MCF 10A (cell line): Measurements from ENCODE around the gene HOXC11. TPM values are rescaled to one million over a fixed set of nuclear protein-coding genes. Genes with fewer than 3 reads are reported as not detected.

ENCODE experiments used
- BruUV-seq: library from RNA; stranded (reverse); fragments of 400-500 nt; replicated peaks from 2 replicates; lab custom pipeline; 2021; lab: Mats Ljungman, UMichigan
- CTCF ChIA-PET: fragments of 300-600 bp; sonication (Branson Sonifier 250); formaldehyde crosslinking; extraction: SDS; loops from one replicate; lab custom pipeline; 2021; ENCODE audit warnings: antibody characterized with exemption, inconsistent platforms; lab: Yijun Ruan, JAX
- POLR2A ChIA-PET: fragments of 300-600, 350-650 bp; sonication (Branson Sonifier 250); formaldehyde crosslinking; extraction: SDS; loops from one replicate; lab custom pipeline; 2020; ENCODE audit warnings: antibody characterized with exemption, inconsistent platforms; lab: Yijun Ruan, JAX
- DNase-seq: peaks from one replicate; pipeline ENCODE4 v3.0.0-alpha.2; 2018; ENCODE audit not compliant: unreplicated experiment
- H3K27ac Mint-ChIP-seq: one replicate; pipeline ENCODE4 v1.8.0; 2022; ENCODE audit warnings: mild to moderate bottlenecking, low read depth, mixed read lengths; ENCODE audit not compliant: unreplicated experiment
- H3K27me3 Mint-ChIP-seq: one replicate; pipeline ENCODE4 v1.8.0; 2022; ENCODE audit warnings: mixed read lengths; ENCODE audit not compliant: insufficient read depth, unreplicated experiment
- H3K36me3 Mint-ChIP-seq: one replicate; pipeline ENCODE4 v1.8.0; 2022; ENCODE audit warnings: mild to moderate bottlenecking, moderate library complexity, mixed read lengths; ENCODE audit not compliant: insufficient read depth, unreplicated experiment
- H3K4me1 Mint-ChIP-seq: one replicate; pipeline ENCODE4 v1.8.0; 2022; ENCODE audit warnings: mixed read lengths; ENCODE audit not compliant: insufficient read depth, unreplicated experiment
- H3K4me3 Mint-ChIP-seq: one replicate; pipeline ENCODE4 v1.8.0; 2022; ENCODE audit warnings: mild to moderate bottlenecking, moderate library complexity, mixed read lengths; ENCODE audit not compliant: unreplicated experiment
- H3K9me3 Mint-ChIP-seq: one replicate; pipeline ENCODE4 v1.8.0; 2022; ENCODE audit warnings: mixed read lengths; ENCODE audit not compliant: unreplicated experiment
- CTCF ChIP-seq: fragments of 200-600 bp; IDR thresholded peaks from one replicate; pipeline ENCODE4 v1.8.0; 2022; ENCODE audit warnings: antibody characterized with exemption, mild to moderate bottlenecking; ENCODE audit not compliant: unreplicated experiment
- intact Hi-C: fragments of 100-400 bp; cut with micrococcal nuclease; formaldehyde crosslinking; loops from 2 replicates; pipeline ENCODE4 v1.14.1; 2022
- total RNA-seq: library from RNA; stranded (reverse); gene quantifications from 2 replicates; pipeline ENCODE4 v1.2.3, GENCODE V29; 2022

HOXC11 gene
- total RNA-seq, 1 experiment from 2014 or later = 1.2 TPM

- intact Hi-C loops = no loop called here
- Mint-ChIP-seq H3K4me3 (no peak overlapping the region), H3K36me3 (no peaks in the 10 kb centered on the region), H3K4me1 (peaks cover 19% of the 10 kb centered on the region), H3K9me3 (no peaks in the 10 kb centered on the region), H3K27me3 (no peaks in the 10 kb centered on the region), H3K27ac (no peak overlapping the region)
- no peak for TF ChIP-seq CTCF
- DNase-seq = no peak
- ChIA-PET CTCF (interaction anchor here (0.6 to 2.1 kb wide), 4 partner anchors 17 to 280 kb away, joined by 3 to 6 read pairs (median 4); no protein-coding TSS in a partner anchor), POLR2A (interaction anchor here (1.4 to 5.1 kb wide), 3 partner anchors 9 to 31 kb away, joined by 3 to 59 read pairs (median 6); partner anchors contain the start of gene HOXC13)
- BruUV-seq = no TSS peak
Observed at GRCh38 chr12:53971129-53971528, 1.8 kb upstream of the HOXC11 start.

GRCh38 chr12:53971686-53972085 is 1.2 kb upstream of the HOXC11 start:
- CTCF ChIA-PET = interaction anchor here (0.6 to 2.1 kb wide), 6 partner anchors 8 to 280 kb away, joined by 3 to 6 read pairs (median 4); no protein-coding TSS in a partner anchor
- H3K4me1 Mint-ChIP-seq = peaks cover 19% of the 10 kb centered on the region
- intact Hi-C loops = loop anchor here (2.0 kb wide), 1 partner anchor 33 kb away; the partner anchor contains the start of gene HOXC13
- no peaks in the 10 kb centered on the region for H3K27me3 Mint-ChIP-seq
- no peaks in the 10 kb centered on the region for H3K9me3 Mint-ChIP-seq
- H3K4me3 Mint-ChIP-seq = peak overlapping the region; percentile 88
- POLR2A ChIA-PET = interaction anchor here (0.9 to 5.1 kb wide), 6 partner anchors 10 to 32 kb away, joined by 3 to 59 read pairs (median 3); partner anchors contain the start of genes HOXC13 and HOXC9
- H3K36me3 Mint-ChIP-seq = no peaks in the 10 kb centered on the region
- DNase-seq = no peak
- TF ChIP-seq CTCF = no peak
- H3K27ac Mint-ChIP-seq = peak overlapping the region; percentile 83
- BruUV-seq = no TSS peak

- H3K27me3 Mint-ChIP-seq = no peaks in the 10 kb centered on the region
- peak overlapping the region; percentile 83 for H3K27ac Mint-ChIP-seq
- intact Hi-C loops = loop anchor here (2.0 kb wide), 1 partner anchor 33 kb away; the partner anchor contains the start of gene HOXC13
- POLR2A ChIA-PET = interaction anchor here (0.9 to 5.1 kb wide), 8 partner anchors 10 to 102 kb away, joined by 3 to 59 read pairs (median 3); partner anchors contain the start of genes HOXC13 and HOXC9
- no peaks in the 10 kb centered on the region for H3K9me3 Mint-ChIP-seq
- CTCF ChIA-PET = interaction anchor here (0.6 to 2.1 kb wide), 7 partner anchors 9 to 500 kb away, joined by 3 to 6 read pairs (median 4); no protein-coding TSS in a partner anchor
- peaks cover 19% of the 10 kb centered on the region for H3K4me1 Mint-ChIP-seq
- no peak for TF ChIP-seq CTCF
- DNase-seq = peak; percentile 83
- H3K36me3 Mint-ChIP-seq = no peaks in the 10 kb centered on the region
- no TSS peak for BruUV-seq
- peak overlapping the region; percentile 88 for H3K4me3 Mint-ChIP-seq
Observed at GRCh38 chr12:53972152-53972702, 699 bp upstream of the HOXC11 start.
